ENCODE data around the gene ATF7IP. TPM values are rescaled to one million over a fixed set of nuclear protein-coding genes. Genes with fewer than 3 reads are reported as not detected.

Gene ATF7IP
- total RNA-seq, 1 donor from 2014 or later, result 153 TPM

DNA sequence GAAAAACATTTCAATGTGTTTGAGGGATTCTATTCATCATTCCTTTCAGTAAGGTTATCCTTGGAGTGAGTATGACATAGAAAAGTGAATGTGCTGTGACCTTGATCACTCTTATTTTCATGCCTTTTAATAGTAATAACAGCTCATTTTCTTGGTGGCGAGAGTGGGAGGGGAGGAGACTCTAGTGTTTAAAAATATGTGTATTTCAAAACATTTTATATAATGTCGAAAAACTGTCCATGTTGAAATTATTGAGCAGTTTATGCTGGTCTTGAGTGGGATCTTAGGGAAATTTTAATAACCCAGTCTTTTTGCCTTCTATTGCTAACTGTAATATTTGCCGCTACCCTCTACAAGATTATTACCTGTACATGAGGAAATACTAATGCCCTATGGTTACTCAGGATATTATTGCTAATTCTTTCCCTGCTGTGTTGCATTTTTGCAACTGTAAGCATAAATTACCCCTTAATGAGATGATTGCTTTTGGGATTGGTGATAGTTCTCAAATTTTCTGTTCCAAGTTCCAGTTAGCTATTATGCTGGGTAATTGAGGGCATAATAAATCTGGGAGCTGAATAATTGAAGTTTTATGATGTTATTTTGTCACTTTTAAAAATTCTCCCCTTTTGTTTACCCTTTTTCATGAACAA, 21.9 kb downstream of the ATF7IP start:
- peaks cover 16% of the 10 kb centered on the region for H3K4me1 Mint-ChIP-seq (ENCODE audit: unreplicated experiment)
- H3K36me3 Mint-ChIP-seq (ENCODE audit: low read depth, unreplicated experiment), result peaks cover 7% of the 10 kb centered on the region
- H3K27ac Mint-ChIP-seq (ENCODE audit: unreplicated experiment), result peak overlapping the region; percentile 67
- TF ChIP-seq, protein P1, sequence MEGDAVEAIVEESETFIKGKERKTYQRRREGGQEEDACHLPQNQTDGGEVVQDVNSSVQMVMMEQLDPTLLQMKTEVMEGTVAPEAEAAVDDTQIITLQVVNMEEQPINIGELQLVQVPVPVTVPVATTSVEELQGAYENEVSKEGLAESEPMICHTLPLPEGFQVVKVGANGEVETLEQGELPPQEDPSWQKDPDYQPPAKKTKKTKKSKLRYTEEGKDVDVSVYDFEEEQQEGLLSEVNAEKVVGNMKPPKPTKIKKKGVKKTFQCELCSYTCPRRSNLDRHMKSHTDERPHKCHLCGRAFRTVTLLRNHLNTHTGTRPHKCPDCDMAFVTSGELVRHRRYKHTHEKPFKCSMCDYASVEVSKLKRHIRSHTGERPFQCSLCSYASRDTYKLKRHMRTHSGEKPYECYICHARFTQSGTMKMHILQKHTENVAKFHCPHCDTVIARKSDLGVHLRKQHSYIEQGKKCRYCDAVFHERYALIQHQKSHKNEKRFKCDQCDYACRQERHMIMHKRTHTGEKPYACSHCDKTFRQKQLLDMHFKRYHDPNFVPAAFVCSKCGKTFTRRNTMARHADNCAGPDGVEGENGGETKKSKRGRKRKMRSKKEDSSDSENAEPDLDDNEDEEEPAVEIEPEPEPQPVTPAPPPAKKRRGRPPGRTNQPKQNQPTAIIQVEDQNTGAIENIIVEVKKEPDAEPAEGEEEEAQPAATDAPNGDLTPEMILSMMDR (IDR thresholded peaks at IDR 0.05; ENCODE audit: unreplicated experiment), result no peak
- H3K27me3 Mint-ChIP-seq (ENCODE audit: unreplicated experiment), result no peaks in the 10 kb centered on the region
- H3K4me3 Mint-ChIP-seq (ENCODE audit: unreplicated experiment), result no peak overlapping the region
- no peaks in the 10 kb centered on the region for H3K9me3 Mint-ChIP-seq (ENCODE audit: unreplicated experiment)
- no peak for DNase-seq (ENCODE audit: low spot score)

DNA sequence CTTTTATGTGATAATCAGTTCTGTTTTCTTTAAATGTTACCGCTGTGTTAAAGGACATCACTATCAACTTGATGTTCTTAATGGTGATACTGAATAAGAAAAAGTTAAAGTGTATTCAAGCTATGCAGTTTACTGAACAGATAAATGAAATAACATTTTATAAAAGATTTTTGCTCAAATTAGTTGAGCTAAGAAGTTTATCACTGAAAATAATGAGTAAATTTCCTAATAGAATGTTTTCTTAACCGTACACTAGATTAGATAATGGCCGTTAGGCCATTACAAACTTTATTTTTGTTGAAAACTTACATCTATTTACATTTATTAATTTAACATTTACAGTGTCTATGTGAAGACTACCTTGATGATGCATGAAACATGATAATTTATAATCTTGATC, 25.0 kb downstream of the ATF7IP start:
- no peak overlapping the region for H3K27ac Mint-ChIP-seq (ENCODE audit: unreplicated experiment)
- H3K4me1 Mint-ChIP-seq (ENCODE audit: unreplicated experiment), result peaks cover 23% of the 10 kb centered on the region
- DNase-seq (ENCODE audit: low spot score), result no peak
- no peaks in the 10 kb centered on the region for H3K27me3 Mint-ChIP-seq (ENCODE audit: unreplicated experiment)
- TF ChIP-seq, protein P1 (IDR thresholded peaks at IDR 0.05; ENCODE audit: unreplicated experiment), result no peak
- H3K4me3 Mint-ChIP-seq (ENCODE audit: unreplicated experiment), result no peak overlapping the region
- peaks cover 7% of the 10 kb centered on the region for H3K36me3 Mint-ChIP-seq (ENCODE audit: low read depth, unreplicated experiment)
- no peaks in the 10 kb centered on the region for H3K9me3 Mint-ChIP-seq (ENCODE audit: unreplicated experiment)

DNA sequence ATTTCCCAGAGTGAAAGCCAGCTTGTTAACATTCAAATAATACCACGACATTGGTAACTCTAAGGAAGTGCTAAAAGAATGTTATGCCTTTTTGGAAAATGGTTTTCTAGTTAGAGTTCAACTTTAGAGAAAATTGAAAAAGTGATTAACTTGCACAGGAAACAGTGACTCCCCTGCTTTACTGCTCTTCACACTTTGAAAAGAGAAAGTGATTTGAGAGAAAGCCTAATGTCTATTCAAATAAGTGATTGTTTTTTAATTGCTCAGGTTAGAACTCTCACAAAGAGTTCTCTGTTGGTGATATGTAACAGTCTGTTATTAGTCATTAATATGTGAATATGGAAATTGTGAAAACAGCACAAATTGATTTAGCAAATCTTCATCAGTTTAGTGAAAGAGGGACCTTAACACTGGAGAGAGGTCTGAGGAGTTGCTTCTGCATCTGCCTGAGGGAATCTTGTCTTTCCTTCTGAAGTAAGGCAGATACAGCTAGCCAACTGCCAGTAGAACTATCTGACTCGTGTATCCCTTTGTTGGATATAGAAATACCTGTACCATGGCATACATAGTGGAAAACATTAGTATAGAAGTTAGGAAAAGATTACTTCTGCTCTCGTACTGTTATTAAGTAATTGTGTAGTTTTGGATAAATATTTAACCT, 25.5 kb downstream of the ATF7IP start:
- Mint-ChIP-seq H3K4me3 (ENCODE audit: unreplicated experiment) (no peak overlapping the region), H3K4me1 (ENCODE audit: unreplicated experiment) (peaks cover 23% of the 10 kb centered on the region), H3K9me3 (ENCODE audit: unreplicated experiment) (no peaks in the 10 kb centered on the region), H3K27ac (ENCODE audit: unreplicated experiment) (no peak overlapping the region), H3K27me3 (ENCODE audit: unreplicated experiment) (no peaks in the 10 kb centered on the region), H3K36me3 (ENCODE audit: low read depth, unreplicated experiment) (peaks cover 7% of the 10 kb centered on the region)
- TF ChIP-seq, protein P1 (IDR thresholded peaks at IDR 0.05; ENCODE audit: unreplicated experiment), result no peak
- DNase-seq (ENCODE audit: low spot score), result no peak

DNA sequence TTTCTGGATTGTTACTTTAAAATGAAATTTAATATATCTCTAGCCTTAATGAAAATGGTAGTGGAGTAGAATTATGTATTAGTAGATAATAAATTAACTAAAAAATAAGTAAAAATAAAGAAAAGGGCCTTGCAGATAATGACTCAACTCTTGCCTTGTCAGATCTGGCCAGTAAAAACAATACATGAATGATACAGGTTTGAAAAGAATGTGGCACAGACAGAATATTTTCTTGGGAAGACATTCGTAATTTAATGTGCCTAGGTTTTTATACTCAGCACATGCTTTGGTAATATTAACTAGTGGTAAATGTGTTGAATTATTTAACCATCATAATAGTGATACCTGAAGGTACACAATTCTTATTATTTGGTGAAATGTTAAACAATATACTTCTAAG, 28.3 kb downstream of the ATF7IP start:
- no peak for DNase-seq (ENCODE audit: low spot score)
- Mint-ChIP-seq H3K36me3 (ENCODE audit: low read depth, unreplicated experiment) (peaks cover 4% of the 10 kb centered on the region), H3K4me3 (ENCODE audit: unreplicated experiment) (no peak overlapping the region), H3K27me3 (ENCODE audit: unreplicated experiment) (peaks cover 1% of the 10 kb centered on the region), H3K4me1 (ENCODE audit: unreplicated experiment) (peaks cover 23% of the 10 kb centered on the region), H3K9me3 (ENCODE audit: unreplicated experiment) (no peaks in the 10 kb centered on the region), H3K27ac (ENCODE audit: unreplicated experiment) (peak overlapping the region; percentile 82)
- TF ChIP-seq, protein P1 (IDR thresholded peaks at IDR 0.05; ENCODE audit: unreplicated experiment), result no peak
